CD4-positive, alpha-beta T cell treated with Interleukin-17A for 4 hours (primary cell): ENCODE results near the gene GRAMD1B.
"Not testable (repeated sequence)": the region's sequence is repeated elsewhere in the genome, so short reads cannot be mapped to it uniquely, and the experiment has no call there.

Source experiments
- DNase-seq: peaks from one replicate; pipeline ENCODE4 v3.0.0-alpha.2; 2020; ENCODE audit warnings: mixed read lengths

The GRAMD1B gene

GRCh38 chr11:123448823-123449222 is 18.8 kb downstream of the GRAMD1B start:
- DNase-seq, result no peak

- no peak for DNase-seq
These were observed 19.4 kb downstream of the GRAMD1B start for GRCh38 chr11:123449436-123449835.

GRCh38 chr11:123450623-123451022 is 20.6 kb downstream of the GRAMD1B start:
- DNase-seq, result no peak

- DNase-seq, result no peak
These were observed 21.2 kb downstream of the GRAMD1B start for GRCh38 chr11:123451183-123451781.

- no peak for DNase-seq
These were observed 22.7 kb downstream of the GRAMD1B start for GRCh38 chr11:123452794-123453193.

- DNase-seq, result peak; percentile 53
These were observed 24.1 kb downstream of the GRAMD1B start for GRCh38 chr11:123454060-123454651.

- DNase-seq, result no peak
These were observed 24.7 kb downstream of the GRAMD1B start for GRCh38 chr11:123454796-123455195.

- DNase-seq, result not testable (repeated sequence)
These were observed 26.4 kb downstream of the GRAMD1B start for GRCh38 chr11:123456448-123456847.

- peak; percentile 9 for DNase-seq
These were observed 27.2 kb downstream of the GRAMD1B start for GRCh38 chr11:123457187-123457770.

GRCh38 chr11:123458501-123458900 is 28.4 kb downstream of the GRAMD1B start:
- DNase-seq, result no peak

- no peak for DNase-seq
These were observed 30.1 kb downstream of the GRAMD1B start for GRCh38 chr11:123460012-123460700.

GRCh38 chr11:123461164-123461563 is 31.1 kb downstream of the GRAMD1B start:
- DNase-seq, result no peak

GRCh38 chr11:123465667-123466066 is 35.6 kb downstream of the GRAMD1B start:
- DNase-seq, result not testable (repeated sequence)

GRCh38 chr11:123466172-123466571 is 36.1 kb downstream of the GRAMD1B start:
- not testable (repeated sequence) for DNase-seq

GRCh38 chr11:123469089-123469488 is 39.0 kb downstream of the GRAMD1B start:
- DNase-seq, result no peak

- DNase-seq, result no peak
These were observed 39.5 kb downstream of the GRAMD1B start for GRCh38 chr11:123469586-123469985.

- DNase-seq, result no peak
These were observed 40.8 kb downstream of the GRAMD1B start for GRCh38 chr11:123470842-123471241.

GRCh38 chr11:123472236-123472935 is 42.3 kb downstream of the GRAMD1B start:
- no peak for DNase-seq

- no peak for DNase-seq
These were observed 44.0 kb downstream of the GRAMD1B start for GRCh38 chr11:123473941-123474677.

GRCh38 chr11:123474994-123475393 is 44.9 kb downstream of the GRAMD1B start:
- no peak for DNase-seq

- DNase-seq, result no peak
These were observed 45.4 kb downstream of the GRAMD1B start for GRCh38 chr11:123475469-123475868.

GRCh38 chr11:123477205-123477907 is 47.3 kb downstream of the GRAMD1B start:
- no peak for DNase-seq
